SK-N-SH treated with all-trans-retinoic acid at 6 μM for 48 hours (cell line): ENCODE data around the gene WASF1.

Source experiments
- ATAC-seq: fragments of 200-7000 bp; cut with Tn5 transposase; 3 replicates; pipeline ENCODE4 v1.9.1; 2020; ENCODE audit warnings: mild to moderate bottlenecking, moderate library complexity
- ARNTL ChIP-seq: fragments of 450-650 bp; formaldehyde crosslinking; IDR thresholded peaks from 2 replicates; pipeline ENCODE4 v1.5.0; 2020; ENCODE audit warnings: low read depth, mild to moderate bottlenecking, moderate library complexity, borderline replicate concordance
- BACH2 ChIP-seq: fragments of 250-450 bp; sonication (Bioruptor Pico); IDR thresholded peaks from 2 replicates; pipeline ENCODE4 v1.9.0; 2021; ENCODE audit warnings: mild to moderate bottlenecking, borderline replicate concordance
- CSDC2 ChIP-seq: fragments of 250-450 bp; sonication (Bioruptor Pico); IDR thresholded peaks from 2 replicates; pipeline ENCODE4 v1.5.0; 2020; ENCODE audit warnings: mild to moderate bottlenecking, moderate library complexity
- CSRNP3 ChIP-seq: fragments of 250-450 bp; sonication (Bioruptor Pico); IDR thresholded peaks from 2 replicates; pipeline ENCODE4 v1.5.1; 2021; ENCODE audit warnings: mild to moderate bottlenecking, moderate library complexity
- GLIS3 ChIP-seq: fragments of 250-450 bp; sonication (Bioruptor Pico); IDR thresholded peaks from 2 replicates; pipeline ENCODE4 v1.5.0; 2020; ENCODE audit warnings: mild to moderate bottlenecking, moderate library complexity
- ISL1 ChIP-seq: fragments of 250-450 bp; sonication (Bioruptor Pico); IDR thresholded peaks from 2 replicates; pipeline ENCODE4 v2.1.2; 2022; ENCODE audit warnings: mild to moderate bottlenecking, moderate library complexity
- OSR1 ChIP-seq: fragments of 250-450 bp; sonication (Bioruptor Pico); IDR thresholded peaks from 2 replicates; pipeline ENCODE4 v1.8.0; 2022; ENCODE audit warnings: moderate library complexity, mild to moderate bottlenecking, inconsistent platforms
- PPARA ChIP-seq: fragments of 250-450 bp; sonication (Bioruptor Pico); IDR thresholded peaks from 2 replicates; pipeline ENCODE4 v1.5.0; 2020; ENCODE audit warnings: mild to moderate bottlenecking, borderline replicate concordance
- RARB ChIP-seq: fragments of 250-450 bp; sonication (Bioruptor Pico); IDR thresholded peaks from 2 replicates; pipeline ENCODE4 v1.8.0; 2021; ENCODE audit warnings: mild to moderate bottlenecking, moderate library complexity
- TOX ChIP-seq: fragments of 250-450 bp; sonication (Bioruptor Pico); IDR thresholded peaks from 2 replicates; pipeline ENCODE4 v1.8.0; 2021; ENCODE audit warnings: mild to moderate bottlenecking, moderate library complexity, borderline replicate concordance
- ZC3H10 ChIP-seq: fragments of 250-450 bp; sonication (Bioruptor Pico); IDR thresholded peaks from 2 replicates; pipeline ENCODE4 v1.5.1; 2021; ENCODE audit warnings: mild to moderate bottlenecking, moderate library complexity
- ZFP3 ChIP-seq: fragments of 250-450 bp; sonication (Bioruptor Pico); IDR thresholded peaks from 2 replicates; pipeline ENCODE4 v1.5.0; 2020; ENCODE audit warnings: mild to moderate bottlenecking, moderate library complexity
- ZFP30 ChIP-seq: fragments of 450-650 bp; formaldehyde crosslinking; IDR thresholded peaks from 2 replicates; pipeline ENCODE4 v1.5.0; 2022; ENCODE audit warnings: mild to moderate bottlenecking, moderate library complexity
- ZNF565 ChIP-seq: fragments of 450-650 bp; formaldehyde crosslinking; conservative IDR thresholded peaks from 2 replicates; pipeline ENCODE4 v1.5.0; 2020; ENCODE audit warnings: low read depth, mild to moderate bottlenecking, moderate library complexity
- ZNF70 ChIP-seq: fragments of 450-650 bp; formaldehyde crosslinking; IDR thresholded peaks from 2 replicates; pipeline ENCODE4 v1.5.0; 2020; ENCODE audit warnings: mild to moderate bottlenecking, moderate library complexity
- ZNF8 ChIP-seq: fragments of 450-650 bp; formaldehyde crosslinking; IDR thresholded peaks from 2 replicates; pipeline ENCODE4 v1.5.0; 2020; ENCODE audit warnings: mild to moderate bottlenecking, moderate library complexity
- TF ChIP-seq, protein P1 (sequence below): fragments of 250-450 bp; sonication (Bioruptor Pico); IDR thresholded peaks from 2 replicates; pipeline ENCODE4 v1.8.0; 2021; ENCODE audit warnings: low read depth, mild to moderate bottlenecking, moderate library complexity, borderline replicate concordance
- TF ChIP-seq, protein P2 (sequence below): fragments of 250-450 bp; sonication (Bioruptor Pico); IDR thresholded peaks from 2 replicates; pipeline ENCODE4 v1.5.1; 2020; ENCODE audit warnings: low read depth, mild to moderate bottlenecking, moderate library complexity
- TF ChIP-seq, protein P3 (sequence below): fragments of 250-450 bp; sonication (Bioruptor Pico); IDR thresholded peaks from 2 replicates; pipeline ENCODE4 v1.8.0; 2020; ENCODE audit warnings: mild to moderate bottlenecking, moderate library complexity, borderline replicate concordance
- TF ChIP-seq, protein P4 (sequence below): fragments of 250-450 bp; sonication (Bioruptor Pico); IDR thresholded peaks from 2 replicates; pipeline ENCODE4 v1.5.0; 2020; ENCODE audit warnings: mild to moderate bottlenecking, moderate library complexity

Gene WASF1

GRCh38 chr6:110137924-110138887 is 41.3 kb downstream of the WASF1 start:
- ATAC-seq: no peak
- TF ChIP-seq BACH2 (CRISPR knock-in tag) (no peak), ZNF565 (CRISPR knock-in tag) (no peak), ARNTL (no peak), ZNF8 (no peak), OSR1 (CRISPR knock-in tag) (no peak), PPARA (CRISPR knock-in tag) (no peak), RARB (no peak), GLIS3 (CRISPR knock-in tag) (no peak), ISL1 (no peak), ZFP30 (no peak), ZFP3 (no peak), ZC3H10 (no peak)
- TF ChIP-seq, protein P1, sequence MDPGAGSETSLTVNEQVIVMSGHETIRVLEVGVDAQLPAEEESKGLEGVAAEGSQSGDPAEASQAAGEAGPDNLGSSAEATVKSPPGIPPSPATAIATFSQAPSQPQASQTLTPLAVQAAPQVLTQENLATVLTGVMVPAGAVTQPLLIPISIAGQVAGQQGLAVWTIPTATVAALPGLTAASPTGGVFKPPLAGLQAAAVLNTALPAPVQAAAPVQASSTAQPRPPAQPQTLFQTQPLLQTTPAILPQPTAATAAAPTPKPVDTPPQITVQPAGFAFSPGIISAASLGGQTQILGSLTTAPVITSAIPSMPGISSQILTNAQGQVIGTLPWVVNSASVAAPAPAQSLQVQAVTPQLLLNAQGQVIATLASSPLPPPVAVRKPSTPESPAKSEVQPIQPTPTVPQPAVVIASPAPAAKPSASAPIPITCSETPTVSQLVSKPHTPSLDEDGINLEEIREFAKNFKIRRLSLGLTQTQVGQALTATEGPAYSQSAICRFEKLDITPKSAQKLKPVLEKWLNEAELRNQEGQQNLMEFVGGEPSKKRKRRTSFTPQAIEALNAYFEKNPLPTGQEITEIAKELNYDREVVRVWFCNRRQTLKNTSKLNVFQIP: no peak
- TF ChIP-seq, protein P2, sequence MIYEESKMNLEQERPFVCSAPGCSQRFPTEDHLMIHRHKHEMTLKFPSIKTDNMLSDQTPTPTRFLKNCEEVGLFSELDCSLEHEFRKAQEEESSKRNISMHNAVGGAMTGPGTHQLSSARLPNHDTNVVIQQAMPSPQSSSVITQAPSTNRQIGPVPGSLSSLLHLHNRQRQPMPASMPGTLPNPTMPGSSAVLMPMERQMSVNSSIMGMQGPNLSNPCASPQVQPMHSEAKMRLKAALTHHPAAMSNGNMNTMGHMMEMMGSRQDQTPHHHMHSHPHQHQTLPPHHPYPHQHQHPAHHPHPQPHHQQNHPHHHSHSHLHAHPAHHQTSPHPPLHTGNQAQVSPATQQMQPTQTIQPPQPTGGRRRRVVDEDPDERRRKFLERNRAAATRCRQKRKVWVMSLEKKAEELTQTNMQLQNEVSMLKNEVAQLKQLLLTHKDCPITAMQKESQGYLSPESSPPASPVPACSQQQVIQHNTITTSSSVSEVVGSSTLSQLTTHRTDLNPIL (CRISPR knock-in tag): no peak
- TF ChIP-seq, protein P3, sequence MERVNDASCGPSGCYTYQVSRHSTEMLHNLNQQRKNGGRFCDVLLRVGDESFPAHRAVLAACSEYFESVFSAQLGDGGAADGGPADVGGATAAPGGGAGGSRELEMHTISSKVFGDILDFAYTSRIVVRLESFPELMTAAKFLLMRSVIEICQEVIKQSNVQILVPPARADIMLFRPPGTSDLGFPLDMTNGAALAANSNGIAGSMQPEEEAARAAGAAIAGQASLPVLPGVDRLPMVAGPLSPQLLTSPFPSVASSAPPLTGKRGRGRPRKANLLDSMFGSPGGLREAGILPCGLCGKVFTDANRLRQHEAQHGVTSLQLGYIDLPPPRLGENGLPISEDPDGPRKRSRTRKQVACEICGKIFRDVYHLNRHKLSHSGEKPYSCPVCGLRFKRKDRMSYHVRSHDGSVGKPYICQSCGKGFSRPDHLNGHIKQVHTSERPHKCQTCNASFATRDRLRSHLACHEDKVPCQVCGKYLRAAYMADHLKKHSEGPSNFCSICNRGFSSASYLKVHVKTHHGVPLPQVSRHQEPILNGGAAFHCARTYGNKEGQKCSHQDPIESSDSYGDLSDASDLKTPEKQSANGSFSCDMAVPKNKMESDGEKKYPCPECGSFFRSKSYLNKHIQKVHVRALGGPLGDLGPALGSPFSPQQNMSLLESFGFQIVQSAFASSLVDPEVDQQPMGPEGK: no peak
- TF ChIP-seq, protein P4, sequence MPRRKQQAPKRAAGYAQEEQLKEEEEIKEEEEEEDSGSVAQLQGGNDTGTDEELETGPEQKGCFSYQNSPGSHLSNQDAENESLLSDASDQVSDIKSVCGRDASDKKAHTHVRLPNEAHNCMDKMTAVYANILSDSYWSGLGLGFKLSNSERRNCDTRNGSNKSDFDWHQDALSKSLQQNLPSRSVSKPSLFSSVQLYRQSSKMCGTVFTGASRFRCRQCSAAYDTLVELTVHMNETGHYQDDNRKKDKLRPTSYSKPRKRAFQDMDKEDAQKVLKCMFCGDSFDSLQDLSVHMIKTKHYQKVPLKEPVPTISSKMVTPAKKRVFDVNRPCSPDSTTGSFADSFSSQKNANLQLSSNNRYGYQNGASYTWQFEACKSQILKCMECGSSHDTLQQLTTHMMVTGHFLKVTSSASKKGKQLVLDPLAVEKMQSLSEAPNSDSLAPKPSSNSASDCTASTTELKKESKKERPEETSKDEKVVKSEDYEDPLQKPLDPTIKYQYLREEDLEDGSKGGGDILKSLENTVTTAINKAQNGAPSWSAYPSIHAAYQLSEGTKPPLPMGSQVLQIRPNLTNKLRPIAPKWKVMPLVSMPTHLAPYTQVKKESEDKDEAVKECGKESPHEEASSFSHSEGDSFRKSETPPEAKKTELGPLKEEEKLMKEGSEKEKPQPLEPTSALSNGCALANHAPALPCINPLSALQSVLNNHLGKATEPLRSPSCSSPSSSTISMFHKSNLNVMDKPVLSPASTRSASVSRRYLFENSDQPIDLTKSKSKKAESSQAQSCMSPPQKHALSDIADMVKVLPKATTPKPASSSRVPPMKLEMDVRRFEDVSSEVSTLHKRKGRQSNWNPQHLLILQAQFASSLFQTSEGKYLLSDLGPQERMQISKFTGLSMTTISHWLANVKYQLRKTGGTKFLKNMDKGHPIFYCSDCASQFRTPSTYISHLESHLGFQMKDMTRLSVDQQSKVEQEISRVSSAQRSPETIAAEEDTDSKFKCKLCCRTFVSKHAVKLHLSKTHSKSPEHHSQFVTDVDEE (CRISPR knock-in tag): no peak
- TF ChIP-seq, all 23 proteins: peak for 0

DNA sequence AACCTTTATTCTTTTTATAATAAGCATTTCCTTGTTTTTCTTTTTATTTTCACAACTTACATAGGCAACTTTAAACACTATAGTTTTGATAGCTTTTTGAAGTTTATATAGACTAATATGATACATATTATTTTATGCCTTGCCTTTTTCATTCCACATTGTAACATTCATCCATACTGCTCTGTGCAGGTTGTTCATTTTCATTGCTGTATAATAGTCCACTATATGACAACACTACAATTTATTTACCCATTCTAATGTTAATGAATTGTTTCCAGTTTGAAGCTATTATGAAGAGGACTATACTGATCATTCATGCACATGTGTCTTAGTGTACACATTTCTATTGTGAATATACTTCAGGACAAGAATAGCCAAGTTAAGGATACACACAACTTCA is 49.1 kb downstream of the WASF1 start:
- TF ChIP-seq ZNF565 (CRISPR knock-in tag): no peak
- no peak for TF ChIP-seq ZFP30
- TF ChIP-seq, protein P1: no peak
- no peak for TF ChIP-seq TOX (CRISPR knock-in tag)
- TF ChIP-seq CSRNP3 (CRISPR knock-in tag): no peak
- TF ChIP-seq, protein P4 (CRISPR knock-in tag): no peak
- TF ChIP-seq PPARA (CRISPR knock-in tag): no peak
- TF ChIP-seq ZNF70 (CRISPR knock-in tag): no peak
- TF ChIP-seq, protein P2 (CRISPR knock-in tag): no peak
- no peak for TF ChIP-seq CSDC2 (CRISPR knock-in tag)
- TF ChIP-seq, protein P3: no peak
- no peak for TF ChIP-seq BACH2 (CRISPR knock-in tag)
- no peak for TF ChIP-seq ZNF8
- TF ChIP-seq RARB: no peak
- no peak for TF ChIP-seq ZC3H10
- no peak for TF ChIP-seq ZFP3
- no peak for ATAC-seq
